RPMI7951 (cell line): Measurements from ENCODE around the gene AVPR2. TPM values are rescaled to one million over a fixed set of nuclear protein-coding genes. Genes with fewer than 3 reads are reported as not detected.

Source experiments
- DNase-seq: peaks from one replicate; pipeline ENCODE4 v3.0.0-alpha.2; 2012; ENCODE audit warnings: low read depth
- total RNA-seq: library from RNA; depleted of rRNA; stranded (reverse); fragments of >200 nt; shearing (Covaris generic); gene quantifications from 2 replicates; pipeline ENCODE4 v1.2.3, GENCODE V29; 2014

AVPR2 gene
- total RNA-seq, 1 experiment from 2014 or later: not detected

DNA sequence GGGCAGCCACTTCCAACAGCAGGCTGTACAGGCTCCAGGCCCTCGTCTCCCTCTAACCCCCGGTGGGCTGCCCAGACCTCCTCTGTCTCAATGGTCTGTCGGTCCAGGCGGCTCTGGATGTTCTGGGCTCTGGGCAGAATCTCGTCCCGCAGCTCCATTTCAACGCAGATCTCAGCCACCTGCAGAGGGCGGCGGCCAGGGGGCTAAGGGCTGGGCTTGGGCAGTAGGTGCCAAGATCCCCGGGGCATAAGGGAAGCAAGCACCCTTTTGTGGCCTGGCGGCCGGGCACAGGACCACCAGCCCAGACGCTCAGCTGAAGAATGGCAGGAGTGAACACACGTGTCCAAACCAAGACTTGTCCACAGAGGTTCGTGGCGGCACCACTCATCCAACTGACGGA lies 9.2 kb downstream of the AVPR2 start:
- DNase-seq: no peak

DNA sequence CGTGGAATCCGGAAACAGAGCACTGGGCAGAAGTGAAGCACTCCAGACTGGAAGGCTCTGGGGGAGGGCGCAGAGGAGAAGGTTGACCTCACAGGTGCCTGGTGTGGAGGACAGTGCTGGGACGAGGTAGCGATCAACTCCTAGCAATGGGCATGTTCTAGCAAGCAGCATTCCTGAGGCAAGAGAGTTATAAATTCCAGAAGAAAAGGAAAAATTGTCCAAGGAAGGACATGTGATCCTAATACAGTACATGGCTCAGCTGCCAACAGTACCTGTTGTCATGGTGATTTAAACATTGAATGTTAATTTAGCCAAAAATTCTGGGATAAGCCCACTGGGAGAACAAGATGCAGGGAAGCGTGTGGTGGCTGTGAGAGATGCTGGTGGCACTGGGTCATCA lies 13.4 kb downstream of the AVPR2 start:
- DNase-seq: no peak

DNA sequence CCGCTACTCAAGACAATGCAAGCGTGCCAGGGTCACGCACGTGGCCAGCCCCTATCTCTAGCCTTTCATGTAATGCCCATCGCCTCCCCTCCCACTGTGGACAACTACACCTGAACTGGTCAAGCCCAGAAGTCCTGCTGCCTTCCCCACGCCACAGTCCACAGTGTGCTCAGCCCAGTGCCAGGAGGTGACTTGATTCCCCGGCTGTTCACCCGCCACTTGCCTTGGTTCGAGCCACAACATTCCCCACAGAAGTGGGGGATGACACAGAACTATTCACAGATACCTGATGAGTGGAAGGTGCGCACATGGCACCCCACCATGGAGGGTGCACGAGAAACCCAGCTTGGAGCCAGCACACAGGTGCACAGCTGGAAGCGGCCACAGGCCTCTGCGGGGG lies 14.8 kb downstream of the AVPR2 start:
- DNase-seq: no peak

DNA sequence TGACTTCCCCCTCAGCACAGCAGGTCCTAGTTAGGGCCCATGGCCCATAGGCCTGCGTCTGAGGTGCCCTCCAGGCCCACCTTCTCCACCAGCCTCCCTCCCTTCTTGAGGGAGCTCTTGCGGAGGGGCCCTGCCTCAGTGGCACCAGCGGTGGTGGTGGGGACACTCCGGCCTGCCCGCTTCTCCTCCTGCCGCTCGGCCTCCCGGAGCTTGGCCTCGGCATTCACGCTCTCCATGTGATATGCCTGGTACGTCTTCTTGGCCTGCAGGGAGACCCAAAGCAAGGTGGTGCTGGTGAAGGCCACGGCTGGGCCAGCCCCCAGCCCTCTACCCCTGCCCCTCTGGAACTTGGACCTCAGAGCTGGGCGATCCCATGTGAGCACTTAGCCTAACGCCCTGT lies 16.1 kb downstream of the AVPR2 start:
- no peak for DNase-seq

DNA sequence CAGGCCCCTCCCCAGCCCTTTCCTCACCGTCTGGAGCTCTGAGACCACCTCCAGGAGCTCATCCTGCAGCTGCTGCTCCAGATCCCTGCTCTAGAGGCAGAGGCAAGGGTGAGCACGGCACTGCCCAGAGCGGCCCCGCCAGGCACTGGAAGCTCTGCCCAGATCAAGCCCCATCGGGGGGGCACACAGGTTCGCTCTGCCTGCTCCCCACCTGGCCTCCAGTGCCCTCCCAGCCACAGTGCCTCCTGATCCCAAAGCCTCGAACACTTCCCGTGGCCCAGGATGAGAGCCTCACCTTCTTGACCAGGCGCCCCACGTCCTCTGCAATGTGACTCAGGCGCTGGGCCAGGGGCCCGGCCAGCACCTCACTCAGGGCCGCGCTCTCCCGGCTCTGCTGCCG lies 16.6 kb downstream of the AVPR2 start:
- no peak for DNase-seq

DNA sequence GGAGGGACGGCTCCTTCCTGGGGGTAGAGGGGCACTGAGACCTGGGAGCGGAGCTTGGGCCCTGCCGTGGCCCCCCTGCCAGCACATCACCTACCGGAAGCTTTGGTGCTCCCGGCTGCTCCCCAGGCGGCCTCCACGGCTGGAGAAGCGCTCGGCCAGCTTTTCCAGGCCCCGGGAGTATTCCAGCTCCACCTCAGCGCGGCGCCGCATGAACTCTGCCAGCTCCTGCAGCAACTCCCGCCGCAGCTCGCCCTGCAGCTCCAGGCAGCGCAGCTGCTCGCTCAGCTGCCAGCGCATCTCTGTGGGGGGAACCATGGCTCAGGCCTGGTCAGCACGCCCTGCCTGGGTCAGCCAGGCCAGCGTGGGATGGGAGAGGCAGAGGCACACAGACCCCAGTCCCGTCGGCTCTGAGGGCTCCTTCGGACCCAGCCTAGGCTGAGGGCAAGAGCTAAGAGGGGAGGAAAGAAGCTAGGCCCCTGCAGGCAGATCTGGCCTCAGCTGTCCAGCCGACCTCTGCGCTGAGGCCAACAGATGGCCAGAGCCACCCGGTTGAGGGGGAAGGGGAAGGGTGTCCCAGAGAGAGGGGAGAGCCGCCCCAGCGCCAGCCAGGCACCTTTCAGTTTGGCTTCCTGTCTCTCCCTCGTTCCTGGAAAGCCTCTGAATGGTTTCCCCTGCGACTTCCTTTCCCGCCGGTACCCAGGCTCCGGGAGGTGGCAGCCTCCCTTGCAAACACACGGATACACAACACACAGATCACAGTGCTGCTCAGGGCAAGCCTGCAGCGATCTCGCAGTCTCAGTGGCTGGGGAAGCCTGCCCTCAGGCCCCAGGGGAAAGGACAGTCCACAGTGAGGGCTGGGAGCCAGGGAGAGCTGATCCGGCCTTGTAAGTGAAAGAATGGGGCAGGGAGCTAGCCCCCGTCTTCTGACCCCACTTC lies 17.3 kb downstream of the AVPR2 start:
- peak; percentile 20 for DNase-seq

DNA sequence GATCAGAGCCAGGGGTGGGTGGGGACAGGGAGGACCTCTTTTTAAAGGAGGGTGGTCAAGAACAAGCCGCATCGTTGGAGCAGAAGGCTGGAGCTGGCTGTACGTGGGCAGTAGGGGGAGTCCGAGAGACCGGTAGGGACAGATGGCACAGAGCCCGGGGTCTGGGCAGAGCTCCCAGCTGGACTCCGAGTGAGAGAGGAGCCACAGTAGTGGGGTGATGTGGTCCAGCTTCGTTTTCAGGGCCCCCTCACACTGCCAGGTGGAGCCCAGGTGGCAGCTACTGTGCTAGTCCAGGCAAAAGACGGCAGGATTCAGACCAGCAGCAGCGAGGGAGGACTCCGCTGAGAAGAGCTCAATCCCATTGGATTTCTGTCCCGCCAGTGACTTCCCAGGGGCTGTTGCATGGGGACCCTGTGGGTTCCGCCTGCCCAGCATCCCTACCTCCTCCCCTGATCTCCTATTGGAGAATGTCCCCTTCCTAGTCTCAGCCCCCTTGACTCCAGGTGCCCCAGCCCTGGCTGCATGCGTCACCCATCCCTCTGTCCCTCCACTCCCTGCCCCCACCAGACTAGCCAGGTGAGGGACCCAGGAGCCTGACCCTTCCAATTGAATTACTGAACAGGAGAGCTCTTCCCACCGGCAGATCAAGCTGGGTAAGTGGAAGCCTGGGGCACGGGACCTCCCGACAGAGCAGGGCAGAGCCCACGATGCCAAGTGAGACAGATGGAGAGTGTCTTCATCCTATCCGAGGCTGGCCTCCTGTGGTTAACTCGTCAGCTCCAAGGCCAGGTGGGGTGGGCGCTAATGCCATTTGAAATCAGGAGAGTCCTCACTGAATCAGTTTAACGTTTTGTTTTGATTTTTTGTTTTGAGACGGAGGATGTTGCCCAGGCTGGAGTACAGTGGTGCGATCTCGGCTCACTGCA lies 18.7 kb downstream of the AVPR2 start:
- DNase-seq: peak; percentile 50

DNA sequence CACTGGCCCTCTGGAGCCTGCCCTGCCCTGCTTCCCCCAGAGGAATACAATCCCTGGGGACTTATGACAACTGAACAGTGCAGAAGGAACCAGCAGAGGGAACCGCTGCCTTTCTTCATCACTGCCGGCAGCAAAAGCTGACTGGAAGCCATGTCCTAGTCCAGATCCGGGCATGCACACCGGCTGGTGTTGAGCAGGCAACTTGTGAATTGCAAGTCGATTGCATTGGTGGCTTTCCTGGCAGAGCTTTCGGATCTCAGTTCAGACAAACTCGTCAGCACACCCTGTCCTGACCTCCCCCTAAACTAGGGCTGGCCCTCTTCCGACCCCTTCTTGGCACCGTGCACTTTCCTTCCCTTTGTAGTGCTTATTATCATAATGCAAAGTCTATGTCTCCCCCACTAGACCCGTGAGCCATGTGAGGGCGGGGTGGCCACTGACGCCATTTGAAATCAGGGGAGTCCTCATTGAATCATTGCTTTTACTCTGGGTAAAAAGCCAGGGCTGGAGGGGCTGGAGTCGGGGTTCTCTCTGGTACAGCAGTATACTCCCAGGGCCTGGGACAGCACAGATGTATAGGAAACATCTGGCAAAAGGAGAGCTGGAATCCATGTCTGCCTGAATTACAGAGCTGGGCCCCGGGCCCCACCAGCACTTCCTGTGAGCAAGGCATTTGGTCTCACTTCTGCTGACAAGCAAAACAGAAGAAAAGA lies 19.8 kb downstream of the AVPR2 start:
- DNase-seq: peak; percentile 51

DNA sequence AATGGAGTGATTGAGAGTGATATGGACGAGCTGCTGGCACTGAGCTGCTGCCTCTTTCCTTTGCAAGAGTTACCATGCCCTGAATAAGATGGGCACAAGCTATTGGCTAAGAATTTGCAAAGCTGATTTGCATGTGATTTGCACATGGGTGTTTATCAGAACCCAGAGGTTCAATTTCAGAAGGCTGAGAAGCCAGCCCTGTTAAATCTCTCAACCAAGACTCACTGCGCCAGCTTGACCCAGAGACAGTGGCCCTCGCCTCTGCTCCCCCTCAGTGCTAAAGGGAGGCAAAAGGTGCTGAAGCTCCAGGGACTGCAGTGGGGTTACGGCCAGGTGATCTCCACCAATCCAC lies 20.9 kb downstream of the AVPR2 start:
- DNase-seq: no peak

DNA sequence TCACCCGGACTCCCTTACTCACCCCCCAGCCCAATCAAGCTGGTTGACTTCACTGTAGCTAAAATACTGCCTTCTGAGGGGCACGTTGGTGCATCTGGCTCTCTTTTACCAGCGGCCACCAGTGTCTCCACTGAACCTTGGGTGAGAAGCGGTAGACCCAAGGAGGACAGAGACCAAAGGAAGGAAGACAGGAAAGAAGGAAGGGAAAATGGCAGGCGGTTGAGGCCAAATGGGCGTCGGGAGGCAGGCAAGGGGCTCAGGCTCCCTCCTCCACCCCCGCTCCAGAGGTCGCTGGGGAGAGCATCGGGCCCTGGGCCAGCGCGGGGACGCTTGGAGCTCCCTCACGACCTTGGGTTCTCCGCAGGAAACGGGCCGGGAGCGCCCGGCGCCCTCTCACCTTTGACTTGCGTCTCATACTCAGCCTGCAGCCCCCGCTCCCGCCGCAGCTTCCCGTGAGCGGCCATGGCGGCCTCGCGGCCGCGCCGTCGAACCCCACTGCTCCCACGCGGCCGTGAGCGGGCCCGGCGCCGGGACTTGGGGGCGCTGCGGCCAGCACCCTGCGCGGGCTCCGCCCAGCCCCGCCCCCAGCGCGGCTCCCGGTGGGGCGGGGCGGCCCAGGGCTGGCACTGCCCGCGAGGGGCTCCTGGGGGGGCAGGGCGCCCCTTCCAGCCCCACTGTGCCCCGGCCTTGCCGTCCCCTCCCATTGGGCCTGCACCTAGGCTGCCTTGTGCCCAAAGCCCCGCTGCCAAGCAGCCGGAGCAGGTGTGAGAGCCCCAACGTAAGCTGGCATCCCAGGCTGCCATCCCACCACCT lies 21.5 kb downstream of the AVPR2 start, which contains the start of gene ARHGAP4:
Gene ARHGAP4, minus strand, starts transcription at position 526 of the 813 bp plus-strand sequence. Its CDS starts 62 bp downstream, at position 464.
- DNase-seq: no peak

DNA sequence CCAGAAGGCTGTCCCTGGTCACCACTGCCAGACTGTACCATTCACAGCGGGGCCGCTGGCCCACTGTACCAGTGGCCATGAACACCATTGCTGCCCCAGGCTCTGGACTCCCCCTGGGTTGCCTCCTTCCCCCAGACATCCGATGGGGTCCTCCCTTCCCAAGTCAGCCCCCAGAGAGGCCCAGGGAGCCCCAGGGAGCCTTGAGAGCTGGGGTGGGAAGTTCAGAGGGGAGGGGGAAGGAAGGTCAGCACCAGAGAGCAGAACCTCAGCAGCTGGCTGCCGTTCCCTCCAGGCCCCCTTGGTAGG lies 22.0 kb downstream of the AVPR2 start:
- no peak for DNase-seq

DNA sequence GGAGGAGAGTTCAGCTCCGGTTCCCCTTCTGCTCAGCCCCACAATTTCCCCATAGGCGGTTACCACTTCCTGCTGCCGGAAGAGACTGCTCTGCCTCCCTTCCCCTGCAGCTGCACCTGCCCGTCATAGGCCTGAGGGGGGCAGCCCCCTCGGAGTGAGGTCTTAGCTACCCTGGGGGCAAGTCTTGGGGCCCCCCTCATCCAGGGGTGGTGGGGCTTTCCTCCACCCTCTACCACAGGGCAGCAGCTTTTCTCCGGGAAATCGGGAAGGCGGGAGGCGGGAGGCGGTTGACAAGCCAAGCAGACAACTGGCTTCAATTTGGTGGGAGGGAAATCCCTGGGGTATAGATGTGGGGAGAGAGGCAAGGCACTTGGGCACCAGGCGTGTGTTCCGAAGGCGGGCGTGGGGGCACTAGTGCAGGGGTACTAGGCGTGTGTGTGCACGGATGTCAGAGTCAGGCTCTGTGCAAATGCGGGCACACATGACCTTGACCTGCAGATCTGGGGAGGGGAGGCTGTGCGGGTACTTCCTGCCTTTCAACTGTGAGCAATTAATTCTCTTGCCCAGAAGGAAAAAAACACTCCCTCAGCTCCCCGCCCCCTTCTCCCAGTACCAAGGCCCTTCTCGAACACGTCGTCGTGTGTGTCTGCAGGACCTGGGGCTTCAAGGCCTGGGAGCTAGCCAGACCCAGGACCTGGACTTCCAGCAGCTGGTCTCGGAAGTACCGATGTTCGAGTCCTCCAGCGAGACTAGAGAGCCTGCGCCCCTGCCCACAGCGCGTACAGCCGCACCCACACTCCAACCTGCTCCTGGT lies 22.6 kb downstream of the AVPR2 start:
- DNase-seq: peak; percentile 72

DNA sequence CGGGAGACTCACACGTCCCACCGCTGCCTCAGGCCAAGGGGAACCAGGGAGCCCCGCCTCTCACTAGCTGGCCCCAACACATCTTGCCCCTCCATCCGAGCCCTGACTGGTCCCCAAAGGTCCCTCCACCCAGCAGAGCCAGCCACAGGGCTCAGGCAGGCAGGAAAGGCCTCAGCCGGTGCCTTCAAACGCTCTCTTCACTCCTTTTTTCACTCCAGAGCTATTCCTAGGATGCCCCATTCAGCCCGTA lies 23.1 kb downstream of the AVPR2 start:
- no peak for DNase-seq

DNA sequence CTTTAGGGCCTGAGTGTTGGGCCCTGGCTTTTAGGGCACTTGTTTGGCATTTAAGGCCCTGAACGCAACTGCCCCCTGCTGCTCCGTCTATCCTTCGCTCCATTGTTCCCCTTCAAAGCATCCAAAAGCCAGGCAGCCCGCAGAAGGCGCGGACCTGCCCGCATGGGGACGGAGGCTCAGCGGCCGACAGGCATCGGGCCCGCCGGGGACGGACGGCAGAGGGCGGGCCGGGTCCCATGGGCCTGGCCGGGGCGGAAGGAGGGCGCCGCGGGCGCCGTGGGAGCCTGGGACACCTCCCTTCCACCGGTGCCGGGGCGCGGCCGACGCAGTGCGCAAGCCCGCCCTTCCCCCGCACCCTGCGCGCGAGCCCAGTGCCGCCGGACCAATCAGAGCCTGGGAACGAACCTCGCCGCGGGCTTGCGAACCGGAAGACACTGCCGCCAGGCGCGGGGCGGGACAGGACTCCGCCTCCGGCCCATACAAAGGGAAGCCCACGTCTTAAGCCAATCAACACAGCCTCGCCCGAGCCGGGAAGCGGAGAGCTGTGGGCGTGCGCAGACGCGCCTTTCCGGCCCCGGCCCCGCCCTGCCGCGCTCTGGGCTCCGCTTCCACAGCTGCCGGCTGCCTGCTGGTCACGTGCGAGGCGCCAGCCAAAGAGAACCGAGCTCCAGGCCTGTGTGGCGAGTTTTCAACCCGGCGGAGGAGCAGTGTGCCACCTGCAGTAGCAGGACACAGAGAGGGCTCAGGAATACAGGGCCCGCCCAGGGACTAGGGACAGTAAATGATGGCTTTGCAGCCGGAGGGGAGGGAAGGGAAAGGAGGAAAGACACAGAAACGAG lies 23.7 kb downstream of the AVPR2 start:
- DNase-seq: peak; percentile 94

DNA sequence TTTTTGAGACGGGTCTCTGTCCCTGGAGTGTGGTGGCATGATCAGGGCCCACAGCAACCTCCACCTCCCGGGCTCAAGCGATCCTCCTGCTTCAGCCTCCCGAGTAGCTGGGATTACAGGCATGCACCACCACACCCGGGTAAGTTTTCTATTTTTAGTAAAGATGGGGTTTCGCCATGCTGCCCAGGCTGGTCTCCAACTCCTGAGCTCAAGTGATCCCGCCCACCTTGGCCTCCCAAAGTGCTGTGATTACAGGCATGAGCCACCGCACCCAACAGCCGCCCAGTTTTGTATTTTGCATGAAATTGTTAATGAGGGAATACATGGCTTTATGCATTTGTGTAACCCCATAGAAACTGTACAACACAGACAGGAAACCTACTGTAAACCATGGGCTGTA lies 24.4 kb downstream of the AVPR2 start:
- DNase-seq: no peak

DNA sequence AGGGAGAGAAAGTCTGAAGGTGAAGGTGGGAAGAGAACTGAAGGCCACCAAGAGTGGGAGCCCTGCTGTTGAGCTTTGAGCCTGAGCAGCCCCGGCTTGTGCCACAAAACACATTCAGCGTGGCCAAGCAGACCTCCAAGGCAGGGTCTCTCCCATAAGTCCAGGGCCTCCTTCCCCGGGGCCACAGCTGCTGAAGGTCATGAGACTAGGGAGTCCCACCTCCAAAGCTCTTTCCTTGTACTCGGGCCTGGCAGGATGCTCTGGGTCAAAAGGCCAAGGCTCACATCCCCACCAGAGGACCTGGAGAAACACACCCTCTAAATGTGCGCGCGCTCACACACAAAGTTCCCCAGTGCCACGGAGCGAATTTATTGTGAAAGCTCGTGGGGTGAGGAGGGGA lies 25.1 kb downstream of the AVPR2 start:
- no peak for DNase-seq

DNA sequence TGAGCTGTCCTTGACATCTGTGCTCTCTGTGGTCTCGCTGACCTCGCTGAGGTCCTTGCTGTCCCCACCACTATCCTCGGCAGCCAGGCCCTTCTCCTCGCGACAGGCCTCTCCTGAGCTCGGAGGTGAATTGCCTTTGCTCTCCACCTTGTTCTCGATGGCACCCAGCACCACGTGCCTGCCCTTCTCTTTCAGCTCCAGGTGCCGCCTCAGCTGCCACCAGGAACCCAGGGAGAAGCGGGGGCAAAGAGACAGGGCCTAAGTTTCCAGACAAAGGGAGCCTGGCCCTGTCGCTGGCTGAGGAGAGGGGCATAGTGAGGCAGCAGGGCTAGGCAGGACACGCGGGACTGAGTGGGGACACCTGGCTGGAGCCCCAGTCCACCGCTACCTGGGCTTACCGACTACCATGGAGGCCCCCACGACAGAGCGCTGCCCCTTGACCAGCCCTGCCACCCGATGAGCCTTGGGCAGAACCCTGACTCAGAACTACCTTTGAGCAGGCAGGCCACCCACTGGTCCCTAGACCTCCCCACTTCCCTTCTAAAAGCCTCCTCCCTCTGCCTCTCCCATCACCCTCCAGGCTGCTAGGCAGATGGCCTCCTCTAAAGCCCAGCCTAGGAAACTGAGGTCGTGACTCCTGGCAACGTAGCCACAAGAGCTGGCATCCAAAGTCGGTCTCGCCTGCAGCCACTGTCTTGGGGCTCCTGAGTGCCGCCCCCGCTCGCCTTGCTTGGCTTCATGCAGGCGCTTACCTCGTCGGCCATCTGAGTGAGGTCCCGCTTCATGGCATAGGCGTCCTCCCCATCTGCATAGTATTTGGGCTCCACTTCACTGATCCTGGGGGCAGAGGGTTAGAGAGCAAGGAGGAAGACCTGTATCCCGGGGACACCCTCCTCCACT lies 25.8 kb downstream of the AVPR2 start:
- DNase-seq: no peak

DNA sequence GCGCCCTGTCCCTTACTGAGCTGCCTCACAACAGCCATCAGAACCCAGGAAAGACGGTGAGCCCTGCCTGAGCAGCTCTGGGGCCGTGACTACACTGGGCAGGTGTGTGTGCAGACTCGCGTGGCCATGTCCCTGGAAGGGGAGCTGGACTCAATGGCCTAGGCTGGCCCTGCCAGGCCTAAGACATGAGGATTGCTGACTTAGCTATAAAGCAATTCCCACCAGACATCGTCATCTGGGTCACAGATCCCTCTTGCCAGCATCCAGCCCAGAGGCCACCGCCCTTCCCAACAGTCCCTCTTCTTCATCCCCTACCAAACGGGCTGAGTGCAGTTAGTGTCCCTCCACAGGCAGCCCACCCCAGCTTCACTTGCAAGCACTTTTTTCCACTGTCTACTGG lies 26.7 kb downstream of the AVPR2 start:
- no peak for DNase-seq

DNA sequence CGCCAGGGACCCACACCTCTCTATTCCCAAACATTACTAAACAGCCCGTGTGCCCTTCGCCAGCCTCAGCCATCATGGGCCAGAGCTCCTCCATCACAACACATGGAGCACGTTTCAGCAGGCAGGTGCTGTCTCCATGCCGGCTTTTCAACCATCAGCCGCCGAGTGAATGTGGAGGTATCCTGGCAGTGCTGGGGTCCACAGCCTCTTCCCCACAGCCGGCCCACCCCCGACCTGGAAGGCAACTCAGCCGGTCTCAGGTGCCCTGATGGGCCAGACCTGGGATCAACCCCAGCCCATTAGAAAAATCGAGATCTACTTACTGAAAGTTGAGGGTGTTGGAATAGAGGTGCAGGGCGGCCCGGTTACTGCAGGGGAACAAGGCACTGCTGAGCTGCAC lies 27.3 kb downstream of the AVPR2 start:
- DNase-seq: no peak
